ENCODE data around the gene IL1R1. TPM values are rescaled to one million over a fixed set of nuclear protein-coding genes. Genes with fewer than 3 reads are reported as not detected.

IL1R1 gene
- total RNA-seq, 1 donor from 2014 or later: not detected

DNA sequence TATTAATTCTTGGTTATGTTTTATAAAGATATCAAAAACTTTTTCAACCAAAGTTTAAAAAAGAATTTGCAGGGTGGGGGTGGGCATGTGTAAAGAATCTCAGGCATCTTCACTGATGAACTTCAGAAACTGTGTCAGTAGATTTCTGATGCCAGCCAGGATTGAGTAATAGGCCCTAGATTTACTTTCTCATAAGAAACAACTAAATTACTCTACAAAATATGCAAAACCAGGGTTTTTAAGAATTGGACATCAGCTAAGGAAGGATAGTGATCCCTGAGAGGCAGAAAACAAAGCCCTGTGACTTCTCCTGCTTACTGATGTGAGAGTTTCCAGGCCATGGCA is 11.9 kb upstream of the IL1R1 start:
- Mint-ChIP-seq H3K27ac (no peak overlapping the region), H3K27me3 (peaks cover 13% of the 10 kb centered on the region), H3K36me3 (ENCODE audit: low read depth) (peaks cover 3% of the 10 kb centered on the region), H3K4me1 (no peaks in the 10 kb centered on the region), H3K4me3 (no peak overlapping the region), H3K9me3 (peaks cover 9% of the 10 kb centered on the region)
- TF ChIP-seq, protein P1, sequence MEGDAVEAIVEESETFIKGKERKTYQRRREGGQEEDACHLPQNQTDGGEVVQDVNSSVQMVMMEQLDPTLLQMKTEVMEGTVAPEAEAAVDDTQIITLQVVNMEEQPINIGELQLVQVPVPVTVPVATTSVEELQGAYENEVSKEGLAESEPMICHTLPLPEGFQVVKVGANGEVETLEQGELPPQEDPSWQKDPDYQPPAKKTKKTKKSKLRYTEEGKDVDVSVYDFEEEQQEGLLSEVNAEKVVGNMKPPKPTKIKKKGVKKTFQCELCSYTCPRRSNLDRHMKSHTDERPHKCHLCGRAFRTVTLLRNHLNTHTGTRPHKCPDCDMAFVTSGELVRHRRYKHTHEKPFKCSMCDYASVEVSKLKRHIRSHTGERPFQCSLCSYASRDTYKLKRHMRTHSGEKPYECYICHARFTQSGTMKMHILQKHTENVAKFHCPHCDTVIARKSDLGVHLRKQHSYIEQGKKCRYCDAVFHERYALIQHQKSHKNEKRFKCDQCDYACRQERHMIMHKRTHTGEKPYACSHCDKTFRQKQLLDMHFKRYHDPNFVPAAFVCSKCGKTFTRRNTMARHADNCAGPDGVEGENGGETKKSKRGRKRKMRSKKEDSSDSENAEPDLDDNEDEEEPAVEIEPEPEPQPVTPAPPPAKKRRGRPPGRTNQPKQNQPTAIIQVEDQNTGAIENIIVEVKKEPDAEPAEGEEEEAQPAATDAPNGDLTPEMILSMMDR (IDR thresholded peaks at IDR 0.05): no peak
- intact Hi-C loops (cut with micrococcal nuclease): no loop called here
- DNase-seq (no peak), ATAC-seq (ENCODE audit: low read depth) (no peak)
- ChIA-PET POLR2A (no interaction called here), CTCF (no interaction called here)

DNA sequence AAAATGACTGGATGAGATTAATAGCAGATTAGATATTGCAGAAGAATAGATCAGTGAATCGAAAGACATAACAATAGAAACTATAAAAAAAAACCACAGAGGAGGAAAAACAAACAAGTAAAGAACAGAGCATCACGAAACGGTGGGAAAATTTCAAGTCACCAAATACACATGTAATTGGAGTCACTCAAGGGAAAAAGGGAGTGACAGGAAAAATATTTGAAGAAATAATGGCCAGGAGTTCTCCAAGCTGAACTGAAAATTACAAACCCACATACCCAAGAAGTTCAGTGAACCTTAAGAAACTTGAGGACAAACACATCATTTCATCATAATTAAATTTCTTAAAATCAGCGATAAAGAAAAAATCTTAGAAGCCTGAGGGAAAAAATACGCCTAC is 11.0 kb upstream of the IL1R1 start:
- H3K36me3 Mint-ChIP-seq (ENCODE audit: low read depth): peaks cover 3% of the 10 kb centered on the region
- H3K4me3 Mint-ChIP-seq: no peak overlapping the region
- TF ChIP-seq, protein P1 (IDR thresholded peaks at IDR 0.05): no peak
- CTCF ChIA-PET: no interaction called here
- POLR2A ChIA-PET: no interaction called here
- no peak overlapping the region for H3K27ac Mint-ChIP-seq
- H3K9me3 Mint-ChIP-seq: peaks cover 9% of the 10 kb centered on the region
- no peak for ATAC-seq (ENCODE audit: low read depth)
- H3K27me3 Mint-ChIP-seq: peaks cover 14% of the 10 kb centered on the region
- no peaks in the 10 kb centered on the region for H3K4me1 Mint-ChIP-seq
- intact Hi-C loops (cut with micrococcal nuclease): no loop called here
- DNase-seq: no peak

- Mint-ChIP-seq H3K36me3 (ENCODE audit: low read depth) (no peaks in the 10 kb centered on the region), H3K27me3 (peaks cover 26% of the 10 kb centered on the region), H3K4me3 (no peak overlapping the region), H3K27ac (no peak overlapping the region), H3K9me3 (no peaks in the 10 kb centered on the region), H3K4me1 (no peaks in the 10 kb centered on the region)
- TF ChIP-seq, protein P1 (IDR thresholded peaks at IDR 0.05): no peak
- ChIA-PET CTCF (no interaction called here), POLR2A (no interaction called here)
- intact Hi-C loops (cut with micrococcal nuclease): no loop called here
- DNase-seq (no peak), ATAC-seq (ENCODE audit: low read depth) (no peak)
Observed at GRCh38 chr2:102137138-102137537, 5.4 kb upstream of the IL1R1 start.

DNA sequence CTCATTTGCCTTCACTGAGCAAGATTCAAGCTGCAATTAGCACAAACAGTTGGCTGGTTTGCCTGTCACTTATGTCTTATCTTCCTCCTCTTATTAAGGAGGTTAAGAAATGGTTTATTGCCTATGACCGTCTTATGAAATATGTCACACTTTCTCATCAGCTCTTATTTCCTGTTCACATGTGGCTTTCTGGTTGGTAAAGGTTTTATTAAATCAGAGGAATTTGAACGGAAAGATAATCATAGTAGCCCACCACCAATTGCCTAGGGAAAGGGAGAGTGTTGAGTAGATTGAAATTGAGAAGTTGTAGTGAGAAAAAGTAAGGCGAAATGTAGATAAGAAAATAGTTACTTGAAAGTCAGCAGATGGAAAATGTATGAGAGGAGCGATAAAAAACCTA is 4.2 kb upstream of the IL1R1 start:
- peaks cover 4% of the 10 kb centered on the region for H3K4me1 Mint-ChIP-seq
- peaks cover 32% of the 10 kb centered on the region for H3K27me3 Mint-ChIP-seq
- ChIA-PET POLR2A (no interaction called here), CTCF (no interaction called here)
- H3K36me3 Mint-ChIP-seq (ENCODE audit: low read depth): no peaks in the 10 kb centered on the region
- H3K4me3 Mint-ChIP-seq: no peak overlapping the region
- TF ChIP-seq, protein P1 (IDR thresholded peaks at IDR 0.05): no peak
- DNase-seq (no peak), ATAC-seq (ENCODE audit: low read depth) (no peak)
- intact Hi-C loops (cut with micrococcal nuclease): no loop called here
- H3K27ac Mint-ChIP-seq: no peak overlapping the region
- H3K9me3 Mint-ChIP-seq: no peaks in the 10 kb centered on the region

- DNase-seq: no peak
- intact Hi-C loops (cut with micrococcal nuclease): no loop called here
- ChIA-PET CTCF (no interaction called here), POLR2A (no interaction called here)
- peaks cover 43% of the 10 kb centered on the region for H3K27me3 Mint-ChIP-seq
- no peak overlapping the region for H3K4me3 Mint-ChIP-seq
- peaks cover 2% of the 10 kb centered on the region for H3K9me3 Mint-ChIP-seq
- no peak overlapping the region for H3K27ac Mint-ChIP-seq
- ATAC-seq (ENCODE audit: low read depth): no peak
- H3K4me1 Mint-ChIP-seq: peaks cover 4% of the 10 kb centered on the region
- TF ChIP-seq, protein P1 (IDR thresholded peaks at IDR 0.05): no peak
- no peaks in the 10 kb centered on the region for H3K36me3 Mint-ChIP-seq (ENCODE audit: low read depth)
Observed at GRCh38 chr2:102139851-102140250, 2.7 kb upstream of the IL1R1 start.
